GM18907 (cell line): ENCODE measurements around the gene CAB39L.
"Not testable (repeated sequence)": the region's sequence is repeated elsewhere in the genome, so short reads cannot be mapped to it uniquely, and the experiment has no call there.

Experiments
- ATAC-seq: cut with Tn5 transposase; IDR thresholded peaks from one replicate; pipeline ENCODE4 v1.9.1; 2021; ENCODE audit warnings: mild to moderate bottlenecking, moderate library complexity; ENCODE audit not compliant: unreplicated experiment

Gene CAB39L

DNA sequence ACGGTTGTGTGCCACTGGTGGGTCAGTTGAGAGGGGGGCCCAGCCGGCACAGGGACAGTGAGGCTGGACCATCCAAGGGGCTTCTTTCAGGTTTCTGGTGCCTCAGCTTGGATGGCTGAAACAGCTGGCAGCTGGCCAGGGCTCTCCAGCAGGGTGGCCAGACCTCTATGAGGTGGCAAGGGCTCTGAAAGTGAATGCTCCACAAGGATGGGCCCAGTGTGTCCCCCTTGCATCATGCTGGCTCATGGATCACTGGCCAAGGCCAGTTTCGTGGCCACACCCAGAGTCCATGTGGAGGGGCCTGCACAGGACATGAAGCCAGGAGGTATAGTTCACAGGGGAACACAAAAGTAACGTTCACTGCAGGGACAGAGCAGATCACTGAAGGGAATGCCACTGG lies 146.5 kb downstream of the CAB39L start:
- no peak for ATAC-seq

DNA sequence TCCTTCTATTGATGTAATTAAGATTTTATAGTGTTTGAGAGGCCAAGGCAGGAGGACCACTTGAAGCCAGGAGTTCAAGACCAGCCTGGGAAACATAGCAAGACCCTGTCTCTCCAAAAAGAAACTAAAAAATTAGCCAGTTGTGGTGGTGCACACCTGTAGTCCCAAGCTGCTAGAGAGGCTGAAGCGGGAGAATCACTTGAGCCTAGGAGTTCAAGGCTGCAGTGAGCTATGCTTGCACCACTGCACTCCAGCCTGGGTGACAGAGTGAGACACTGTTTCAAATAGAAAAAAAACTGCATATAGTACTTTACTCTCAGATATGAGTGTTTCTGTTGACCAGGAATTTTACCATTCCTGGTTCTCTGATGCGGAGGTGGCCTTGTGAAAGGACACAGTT lies 147.2 kb downstream of the CAB39L start:
- no peak for ATAC-seq

DNA sequence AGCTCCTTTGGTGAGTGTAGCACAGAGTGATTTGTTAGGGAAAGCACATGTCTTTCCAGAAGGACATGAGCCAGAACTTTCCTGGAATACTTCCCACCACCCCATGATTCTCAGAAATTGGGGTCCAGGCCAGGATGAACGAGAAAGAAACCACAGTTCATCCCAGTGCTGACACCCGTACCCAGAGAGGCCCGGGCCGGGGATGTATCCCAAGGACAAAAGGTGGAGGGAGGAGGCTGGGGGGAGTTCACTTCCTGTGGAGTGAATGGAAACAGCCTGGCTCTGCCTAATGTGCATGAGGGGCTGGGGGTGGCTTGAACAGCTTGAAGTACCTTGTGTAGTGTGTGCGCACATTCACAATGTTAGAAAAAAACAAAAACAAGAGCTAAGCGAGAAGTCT lies 148.6 kb downstream of the CAB39L start:
- no peak for ATAC-seq

DNA sequence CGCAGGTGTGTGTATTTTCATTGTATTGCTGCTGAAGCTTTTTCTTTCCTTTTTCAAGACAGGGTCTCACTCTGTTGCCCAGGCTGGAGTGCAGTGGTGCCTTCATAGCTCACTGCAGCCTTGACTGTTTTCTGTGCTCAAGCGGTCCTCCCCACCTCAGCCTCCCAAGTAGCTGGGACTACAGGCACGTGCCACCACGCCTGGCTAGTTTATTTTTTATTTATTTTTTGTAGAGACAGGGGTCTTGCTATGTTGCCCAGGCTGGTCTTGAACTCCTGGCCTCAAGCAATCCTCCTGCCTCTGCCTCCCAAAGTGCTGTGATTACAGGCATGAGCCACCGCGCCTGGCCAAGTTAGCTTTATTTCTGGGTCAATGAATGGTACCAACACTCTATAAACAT lies 149.1 kb downstream of the CAB39L start:
- not testable (repeated sequence) for ATAC-seq

DNA sequence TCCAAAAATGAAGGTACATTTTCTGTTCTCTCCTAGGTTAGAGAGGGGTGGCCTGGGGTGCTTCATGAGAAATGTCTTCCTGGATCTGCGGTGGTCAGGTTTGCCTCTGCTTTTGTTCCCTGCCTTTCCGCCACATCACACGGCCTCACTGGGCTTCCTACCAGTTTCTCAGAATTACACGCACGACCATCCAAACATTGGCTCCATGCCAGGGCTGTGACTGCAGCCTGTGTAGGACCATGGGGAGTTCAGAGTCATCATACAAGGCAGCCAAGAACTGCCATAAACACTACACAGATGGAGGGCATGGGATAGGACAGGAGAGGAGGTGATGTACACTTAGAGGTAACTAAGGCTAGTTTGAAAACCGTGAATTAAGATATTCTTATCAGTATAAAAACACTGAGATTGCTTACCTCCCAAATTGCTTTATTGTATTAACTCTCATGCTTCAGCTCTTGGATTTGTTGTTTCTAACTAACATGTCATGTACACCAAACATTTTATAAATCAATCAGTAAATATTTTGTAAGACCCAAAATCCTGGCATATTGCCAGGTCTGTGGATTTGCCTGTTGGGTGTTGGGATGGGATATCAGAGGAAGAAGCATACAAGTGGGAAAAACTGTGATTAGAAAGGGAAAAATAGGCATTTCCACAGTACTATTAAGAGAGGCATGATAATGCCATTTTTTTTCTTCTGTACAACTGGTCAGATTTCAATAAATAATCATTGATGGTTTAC lies 150.9 kb downstream of the CAB39L start:
- no peak for ATAC-seq

DNA sequence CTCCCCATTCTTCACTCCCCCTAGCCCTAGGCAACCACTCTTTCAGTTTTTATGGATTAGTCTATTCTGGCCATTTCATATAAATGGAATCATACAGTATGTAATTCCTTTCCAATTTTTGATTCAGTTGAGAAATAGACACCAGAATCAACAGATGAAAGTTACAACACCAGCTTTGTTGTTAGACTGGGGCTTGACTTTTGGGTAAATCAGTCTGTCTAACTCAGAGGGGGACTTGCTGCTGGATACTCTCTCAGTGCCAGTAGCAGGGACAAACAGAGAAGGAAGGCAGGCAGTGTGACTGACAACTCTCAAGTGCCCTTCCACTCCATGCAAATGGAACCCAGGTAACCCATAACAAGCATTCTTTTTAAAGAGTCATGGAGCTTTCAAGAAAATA lies 155.4 kb downstream of the CAB39L start:
- no peak for ATAC-seq

DNA sequence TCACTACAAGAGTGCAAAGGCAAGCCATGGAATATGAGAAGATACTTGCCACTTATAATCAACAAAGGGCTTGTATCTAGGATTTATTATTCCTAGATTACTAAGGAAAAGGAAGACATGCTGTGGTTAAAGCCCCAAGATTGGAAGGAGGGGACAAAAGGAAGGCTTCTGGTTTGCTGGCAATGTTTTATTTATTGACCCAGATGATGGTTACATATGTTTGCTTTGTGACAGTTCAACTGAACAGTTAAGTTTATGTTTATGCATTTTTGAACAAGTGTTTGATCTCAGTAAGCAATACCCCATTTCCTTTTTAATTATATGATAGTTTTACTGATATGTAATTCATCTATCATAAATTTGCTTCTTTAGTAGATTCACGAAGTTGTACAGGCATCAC lies 155.9 kb downstream of the CAB39L start:
- ATAC-seq = no peak

DNA sequence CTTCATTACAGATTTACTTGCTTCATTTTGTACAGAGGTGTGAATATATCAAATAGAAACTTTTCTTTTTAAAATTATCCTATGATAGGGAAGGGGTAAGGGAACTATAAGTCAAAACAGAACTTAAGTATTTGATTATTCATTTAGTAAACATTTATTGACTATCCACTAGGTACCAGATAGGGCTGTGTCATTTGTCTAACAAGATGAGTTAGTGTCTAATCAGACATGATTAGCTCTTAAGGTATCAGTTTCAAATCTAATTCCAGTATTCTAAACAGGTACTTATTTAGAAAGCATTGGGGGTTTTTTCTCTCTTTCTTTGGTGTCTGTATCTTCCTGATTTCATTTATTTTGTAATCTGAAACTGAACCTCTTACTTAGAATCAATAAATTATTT lies 164.0 kb downstream of the CAB39L start:
- ATAC-seq = no peak

DNA sequence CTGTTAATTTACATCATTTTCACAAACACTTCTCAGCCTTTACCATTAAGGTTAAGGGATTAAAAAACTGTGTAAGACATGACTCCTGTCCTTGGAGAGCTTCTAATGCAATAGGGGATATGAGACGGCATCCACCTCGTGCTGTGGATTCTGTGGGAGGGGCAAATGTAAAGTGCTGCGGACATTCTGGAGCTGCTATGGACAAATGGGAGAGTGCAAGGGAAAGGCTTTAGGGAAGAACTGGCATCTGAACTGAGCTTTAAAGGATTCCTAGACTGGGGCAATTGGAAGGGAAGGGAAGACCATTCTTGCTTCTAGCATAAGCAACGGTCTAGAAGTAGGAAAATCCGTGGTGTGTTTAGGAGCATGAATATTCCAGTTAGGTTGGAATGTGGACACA lies 164.8 kb downstream of the CAB39L start:
- no peak for ATAC-seq

DNA sequence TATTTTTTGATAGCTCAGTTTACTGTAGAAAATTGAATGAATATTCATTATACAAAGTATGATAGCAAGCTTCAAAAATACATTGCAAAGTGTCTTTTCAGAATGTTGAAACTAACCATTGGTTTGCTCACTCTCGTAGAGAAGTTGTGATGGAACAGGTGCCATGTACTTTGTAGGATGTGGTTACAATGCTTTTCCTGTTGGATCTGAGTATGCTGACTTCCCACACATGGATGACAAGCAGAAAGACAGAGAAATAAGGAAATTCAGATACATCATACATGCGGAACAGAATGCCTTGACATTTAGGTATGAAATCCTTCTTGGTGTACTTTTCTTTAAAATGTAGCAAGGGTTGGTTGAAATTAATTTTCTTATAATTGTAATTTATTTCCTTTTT lies 165.7 kb downstream of the CAB39L start:
- ATAC-seq = no peak

DNA sequence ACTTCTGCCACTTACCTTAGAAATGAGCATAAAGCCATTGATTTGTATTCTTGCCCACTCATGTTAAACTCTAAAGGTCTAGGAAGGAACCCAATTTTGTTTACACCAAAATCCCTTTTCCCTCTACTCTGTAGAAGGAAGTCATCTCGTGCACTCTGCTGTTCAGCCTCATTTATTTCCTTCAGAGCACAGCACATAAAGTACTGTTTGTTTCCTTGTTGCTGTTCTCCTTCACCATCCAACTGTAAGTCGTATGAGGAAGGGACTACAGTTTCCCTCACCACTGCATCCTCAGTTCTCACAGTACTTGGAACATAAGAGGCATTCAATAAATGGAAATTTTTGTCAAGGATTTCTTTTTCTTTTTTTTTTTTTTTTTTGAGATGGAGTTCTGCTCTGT lies 171.6 kb downstream of the CAB39L start:
- ATAC-seq = no peak

DNA sequence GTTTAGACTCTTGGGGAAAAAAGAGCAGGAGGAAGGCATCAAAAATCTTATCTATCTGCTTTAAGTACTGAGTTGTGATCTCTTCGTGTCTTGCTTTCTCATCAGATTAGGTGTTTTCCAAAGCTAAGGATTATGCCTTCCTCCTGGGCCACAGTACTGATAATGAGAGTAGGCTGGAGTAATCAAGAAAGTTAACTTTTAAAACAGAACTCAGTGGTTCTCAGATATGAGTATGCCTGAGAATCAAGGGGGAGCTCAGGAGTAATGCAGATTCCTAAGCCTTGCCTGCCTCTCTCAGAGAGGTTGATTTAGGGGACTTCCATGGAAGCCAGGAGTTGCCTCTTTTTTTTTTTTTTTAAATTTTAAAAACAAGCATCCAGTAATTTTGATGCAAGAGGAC lies 172.6 kb downstream of the CAB39L start:
- no peak for ATAC-seq

DNA sequence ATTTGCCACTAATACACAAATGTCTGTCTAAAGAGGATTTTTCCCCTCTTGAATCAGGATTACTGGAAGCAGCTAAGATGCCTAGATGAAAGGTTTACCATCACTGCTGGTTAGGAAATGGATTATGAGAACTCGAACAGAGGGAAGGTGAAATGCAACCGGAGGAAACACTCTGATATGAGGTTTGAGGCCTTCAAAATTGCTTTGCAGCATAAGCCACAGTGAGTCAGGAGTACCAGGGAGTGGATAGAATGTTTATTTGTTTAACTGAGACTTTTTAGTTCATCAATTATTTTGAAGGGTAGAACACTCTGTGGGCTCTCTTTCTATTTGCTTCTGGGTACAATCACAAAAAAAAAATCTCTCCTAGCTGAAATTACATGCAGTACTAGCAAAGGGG lies 178.0 kb downstream of the CAB39L start:
- no peak for ATAC-seq

DNA sequence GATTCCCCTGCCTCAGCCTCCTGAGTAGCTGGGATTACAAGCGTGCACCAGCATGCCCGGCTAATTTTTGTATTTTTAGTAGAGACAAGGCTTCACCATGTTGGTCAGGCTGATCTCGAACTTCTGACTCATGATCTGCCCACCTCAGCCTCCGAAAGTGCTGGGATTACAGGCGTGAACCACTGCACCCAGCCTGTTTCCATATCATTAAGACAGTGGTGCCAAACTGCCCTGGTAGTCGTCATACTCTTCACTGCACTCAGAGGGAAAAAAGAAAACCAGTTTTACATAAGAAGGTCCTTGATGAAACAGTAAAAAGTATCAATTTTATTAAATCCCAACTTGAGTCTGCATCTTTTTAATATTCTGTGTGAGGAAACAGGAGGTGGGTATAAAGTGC lies 181.2 kb downstream of the CAB39L start:
- no peak for ATAC-seq

DNA sequence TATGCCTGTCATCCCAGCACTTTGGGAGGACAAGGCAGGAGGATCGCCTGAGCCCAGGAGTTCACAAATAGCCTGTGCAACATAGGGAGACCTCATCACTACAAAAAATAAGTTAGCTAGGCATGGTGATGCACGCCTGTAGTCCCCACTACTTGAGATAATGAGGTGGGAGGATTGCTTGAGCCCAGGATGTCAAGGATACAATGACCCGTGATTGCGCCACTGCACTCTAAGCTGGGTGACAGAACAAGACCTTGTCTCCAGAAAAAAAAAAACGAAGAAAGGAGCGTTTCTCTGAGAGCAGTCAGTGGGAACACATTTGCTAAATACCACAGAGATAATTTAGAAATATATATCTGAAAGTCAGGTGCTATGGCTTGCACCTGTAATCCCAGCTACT lies 184.3 kb downstream of the CAB39L start:
- ATAC-seq = no peak
